GM10266 (cell line): ENCODE measurements around the gene CD200.

Experiments used
- DNase-seq: peaks from one replicate; pipeline ENCODE4 v3.0.0; 2012; ENCODE audit errors: extremely low spot score
- CTCF ChIP-seq: IDR thresholded peaks from 2 replicates; pipeline ENCODE4 v1.5.1; 2012; ENCODE audit warnings: mild to moderate bottlenecking, low read depth; ENCODE audit not compliant: control insufficient read depth, insufficient read depth; ENCODE audit errors: missing control alignments

The CD200 gene

GRCh38 chr3:112371569-112371968 lies 38.6 kb downstream of the CD200 start:
- no peak for DNase-seq

GRCh38 chr3:112372396-112372795 lies 39.4 kb downstream of the CD200 start:
- DNase-seq = no peak
- TF ChIP-seq CTCF = no peak

More at GRCh38 chr3:112371569-112371968, 38.6 kb downstream of the CD200 start:
- TF ChIP-seq CTCF = no peak

- no peak for TF ChIP-seq CTCF
- DNase-seq = no peak
Measured at GRCh38 chr3:112373476-112373875, 40.5 kb downstream of the CD200 start.

GRCh38 chr3:112373924-112374323 lies 41.0 kb downstream of the CD200 start:
- no peak for DNase-seq
- no peak for TF ChIP-seq CTCF

GRCh38 chr3:112374333-112374734 lies 41.4 kb downstream of the CD200 start:
- no peak for DNase-seq
- no peak for TF ChIP-seq CTCF

- no peak for DNase-seq
- TF ChIP-seq CTCF = no peak
Measured at GRCh38 chr3:112375117-112375516, 42.2 kb downstream of the CD200 start.

GRCh38 chr3:112376241-112376911 lies 43.4 kb downstream of the CD200 start:
- DNase-seq = no peak
- TF ChIP-seq CTCF = no peak
